Mucosa of descending colon (tissue), 3 donors: ENCODE results near the gene ACTN4. TPM values are rescaled to one million over a fixed set of nuclear protein-coding genes. Genes with fewer than 3 reads are reported as not detected.

Source experiments
- ATAC-seq: fragments of 200-7000 bp; cut with Tn5 transposase; one replicate; pipeline ENCODE4 v1.9.1; 2020; ENCODE audit warnings: mild to moderate bottlenecking, moderate library complexity
- DNase-seq, 3 donors: peaks; one replicate each; pipeline ENCODE4 v3.0.0-alpha.2; 2020
- H3K36me3 ChIP-seq: fragments of 200-600 bp; one replicate; pipeline ENCODE4 v1.8.0; 2021; ENCODE audit warnings: low read depth, mild to moderate bottlenecking
- H3K4me1 ChIP-seq: fragments of 200-600 bp; one replicate; pipeline ENCODE4 v1.8.0; 2021; ENCODE audit warnings: low read depth, mild to moderate bottlenecking
- H3K4me3 ChIP-seq: fragments of 200-600 bp; one replicate; pipeline ENCODE4 v1.8.0; 2021; ENCODE audit warnings: mild to moderate bottlenecking
- H3K9me3 ChIP-seq: fragments of 200-600 bp; one replicate; pipeline ENCODE4 v1.8.0; 2021; ENCODE audit warnings: mild to moderate bottlenecking
- intact Hi-C, 2 donors: fragments of 100-400 bp; cut with DNase I in 1 of 2; cut with micrococcal nuclease in 1 of 2; formaldehyde crosslinking; loops; one replicate each; pipeline versions ENCODE4 v1.11.0 to v1.11.1; 2022; cut with DNase I, micrococcal nuclease
- total RNA-seq, 3 donors: library from RNA; stranded (reverse); fragmentation: NEBNext Ultra II Directional in 2 of 3; extraction: Animal tissue kit (Norgen Biotek cat#: 25700) in 2 of 3; gene quantifications; one replicate each; pipeline versions ENCODE4 v1.2.1 to v1.2.4, GENCODE V29; 2021 to 2023
- TF ChIP-seq, protein P1 (sequence below): fragments of 200-600 bp; IDR thresholded peaks from one replicate; pipeline ENCODE4 v1.8.0; 2022; ENCODE audit warnings: antibody characterized with exemption, mild to moderate bottlenecking
- donor health status: DM: no; HTN: no; CAD: no; lungs with moderate emphysema.
- donor health status: DM: no; HTN: no; CAD: no.
- donor health status: DM: no; HTN: yes; CAD: no.

Gene ACTN4
- total RNA-seq, 3 donors from 2014 or later: 566 to 1,080 (median 1,014) TPM

DNA sequence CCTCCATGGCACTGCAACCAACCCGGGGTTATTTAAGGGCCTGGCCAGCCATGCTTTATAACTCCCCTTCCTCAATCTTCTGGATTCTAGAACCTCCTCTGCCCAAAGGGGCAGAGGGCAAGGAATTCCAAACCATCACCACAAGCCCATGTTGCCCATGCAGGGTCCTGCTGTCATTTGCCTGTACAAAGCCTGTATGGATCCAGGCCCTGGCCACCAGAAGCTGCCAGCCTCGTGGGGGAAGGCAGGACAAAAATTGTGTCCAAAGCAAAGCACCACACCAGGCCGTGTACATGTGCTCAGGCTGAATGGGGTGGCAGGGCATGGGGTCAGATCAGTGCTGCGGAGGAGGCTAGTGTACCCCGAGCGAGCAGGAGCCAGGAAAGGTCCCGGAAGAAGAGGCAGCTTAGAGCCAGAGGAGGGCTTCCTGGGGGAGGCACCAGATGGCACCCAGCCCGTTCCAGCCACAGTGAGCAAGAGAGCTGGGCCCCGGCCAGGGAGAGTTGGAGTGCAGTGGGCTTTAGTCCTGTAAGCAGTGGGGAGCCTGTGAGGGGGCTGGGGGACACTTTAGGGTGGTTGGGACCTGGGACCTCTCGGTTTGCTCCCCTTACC is 61.1 kb downstream of the ACTN4 start:
- intact Hi-C loops: no loop called here
- H3K4me1 ChIP-seq: peaks cover 2% of the 10 kb centered on the region
- no peak for ATAC-seq

GRCh38 chr19:38709119-38709518 is 61.7 kb downstream of the ACTN4 start:
- ATAC-seq (no peak), DNase-seq (no peak)
- Histone ChIP-seq H3K4me1 (peaks cover 2% of the 10 kb centered on the region), H3K36me3 (peaks cover 26% of the 10 kb centered on the region), H3K9me3 (no peaks in the 10 kb centered on the region), H3K4me3 (no peak overlapping the region)
- TF ChIP-seq, protein P1, sequence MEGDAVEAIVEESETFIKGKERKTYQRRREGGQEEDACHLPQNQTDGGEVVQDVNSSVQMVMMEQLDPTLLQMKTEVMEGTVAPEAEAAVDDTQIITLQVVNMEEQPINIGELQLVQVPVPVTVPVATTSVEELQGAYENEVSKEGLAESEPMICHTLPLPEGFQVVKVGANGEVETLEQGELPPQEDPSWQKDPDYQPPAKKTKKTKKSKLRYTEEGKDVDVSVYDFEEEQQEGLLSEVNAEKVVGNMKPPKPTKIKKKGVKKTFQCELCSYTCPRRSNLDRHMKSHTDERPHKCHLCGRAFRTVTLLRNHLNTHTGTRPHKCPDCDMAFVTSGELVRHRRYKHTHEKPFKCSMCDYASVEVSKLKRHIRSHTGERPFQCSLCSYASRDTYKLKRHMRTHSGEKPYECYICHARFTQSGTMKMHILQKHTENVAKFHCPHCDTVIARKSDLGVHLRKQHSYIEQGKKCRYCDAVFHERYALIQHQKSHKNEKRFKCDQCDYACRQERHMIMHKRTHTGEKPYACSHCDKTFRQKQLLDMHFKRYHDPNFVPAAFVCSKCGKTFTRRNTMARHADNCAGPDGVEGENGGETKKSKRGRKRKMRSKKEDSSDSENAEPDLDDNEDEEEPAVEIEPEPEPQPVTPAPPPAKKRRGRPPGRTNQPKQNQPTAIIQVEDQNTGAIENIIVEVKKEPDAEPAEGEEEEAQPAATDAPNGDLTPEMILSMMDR: no peak
- intact Hi-C loops: no loop called here

More for the DNA sequence above, 61.1 kb downstream of the ACTN4 start:
- DNase-seq: no peak
- Histone ChIP-seq H3K36me3 (peaks cover 21% of the 10 kb centered on the region), H3K9me3 (no peaks in the 10 kb centered on the region), H3K4me3 (no peak overlapping the region)
- TF ChIP-seq, protein P1: no peak

- Histone ChIP-seq H3K9me3 (no peaks in the 10 kb centered on the region), H3K36me3 (peaks cover 23% of the 10 kb centered on the region), H3K4me1 (peaks cover 2% of the 10 kb centered on the region), H3K4me3 (no peak overlapping the region)
- DNase-seq (no peak), ATAC-seq (no peak)
- intact Hi-C loops: no loop called here
- TF ChIP-seq, protein P1: no peak
Observed at GRCh38 chr19:38709671-38710415, 62.4 kb downstream of the ACTN4 start.

DNA sequence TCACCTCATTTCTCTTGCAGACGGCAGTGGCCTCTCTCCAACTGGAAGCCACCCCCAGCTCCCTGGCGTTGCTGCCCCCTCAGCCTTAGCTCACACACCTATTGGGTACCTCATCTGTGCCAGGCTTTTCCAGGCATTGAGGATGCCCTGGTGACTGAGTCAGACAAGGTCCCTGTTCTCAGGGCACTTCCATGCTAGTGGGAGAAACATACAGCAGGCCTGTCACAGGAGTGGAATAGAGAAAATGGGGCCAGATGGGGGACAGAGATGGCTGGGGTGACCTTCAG is 62.9 kb downstream of the ACTN4 start:
- Histone ChIP-seq H3K36me3 (peaks cover 18% of the 10 kb centered on the region), H3K4me3 (no peak overlapping the region), H3K4me1 (peaks cover 2% of the 10 kb centered on the region), H3K9me3 (no peaks in the 10 kb centered on the region)
- TF ChIP-seq, protein P1: no peak
- no peak for ATAC-seq
- intact Hi-C loops: no loop called here
- no peak for DNase-seq

GRCh38 chr19:38710928-38711725 is 63.7 kb downstream of the ACTN4 start:
- ATAC-seq (no peak), DNase-seq (no peak)
- TF ChIP-seq, protein P1: no peak
- H3K9me3 ChIP-seq: no peaks in the 10 kb centered on the region
- H3K36me3 ChIP-seq: peaks cover 17% of the 10 kb centered on the region
- H3K4me3 ChIP-seq: no peak overlapping the region
- H3K4me1 ChIP-seq: peaks cover 2% of the 10 kb centered on the region
- intact Hi-C loops: no loop called here
